Vagina (tissue), 2 donors: ENCODE measurements around the gene ATR. TPM values are rescaled to one million over a fixed set of nuclear protein-coding genes. Genes with fewer than 3 reads are reported as not detected.
"Not testable (repeated sequence)": the region's sequence is repeated elsewhere in the genome, so short reads cannot be mapped to it uniquely, and the experiment has no call there.

Experiments
- DNase-seq, 2 donors: peaks; one replicate each; pipeline ENCODE4 v3.0.0-alpha.2; 2017; ENCODE audit errors: extremely low spot score in 2 of 2
- H3K27ac ChIP-seq: fragments of 200-600 bp; sonication (generic); one replicate; pipeline ENCODE4 v1.5.1; 2019
- H3K27me3 ChIP-seq: fragments of 200-600 bp; sonication (generic); one replicate; pipeline ENCODE4 v1.5.1; 2019
- H3K36me3 ChIP-seq, 2 donors: fragments of 200-600 bp; sonication (generic); one replicate each; pipeline ENCODE4 v1.5.1; 2017 to 2019
- H3K4me1 ChIP-seq: fragments of 200-600 bp; sonication (generic); one replicate; pipeline ENCODE4 v1.5.1; 2019
- H3K4me3 ChIP-seq, 2 donors: fragments of 200-600 bp; sonication (generic); 1 replicate in 1 of 2; 2 replicates in 1 of 2; pipeline ENCODE4 v1.5.1; 2016 to 2019
- H3K9me3 ChIP-seq: fragments of 200-600 bp; sonication (generic); one replicate; pipeline ENCODE4 v1.5.1; 2019
- POLR2A ChIP-seq, 2 donors: fragments of 450-650 bp; IDR thresholded peaks; one replicate each; pipeline ENCODE4 v1.6.1; 2017; ENCODE audit warnings: antibody characterized with exemption in 2 of 2, mild to moderate bottlenecking in 2 of 2, moderate library complexity in 2 of 2
- POLR2AphosphoS5 ChIP-seq, 2 donors: sonication (generic); formaldehyde crosslinking; IDR thresholded peaks; one replicate each; pipeline ENCODE4 v1.9.0; 2017; ENCODE audit warnings: antibody characterized with exemption in 2 of 2, mild to moderate bottlenecking in 2 of 2, low read depth in 1 of 2; ENCODE audit not compliant: insufficient read depth in 1 of 2
- intact Hi-C: fragments of 100-400 bp; cut with DNase I; formaldehyde crosslinking; loops from one replicate; pipeline ENCODE4 v1.15.1; 2023
- small RNA-seq: library from RNA; depleted of rRNA; stranded (forward); fragments of <200 nt; gene quantifications from one replicate; pipeline ENCODE3, GENCODE V24; 2016
- total RNA-seq: library from RNA; depleted of rRNA; stranded (reverse); fragments of >200 nt; gene quantifications from one replicate; pipeline ENCODE4 v1.2.3, GENCODE V29; 2016
- TF ChIP-seq, protein P1 (sequence below), 3 experiments: fragments of 450-650 bp in 2 of 3; fragments of 200-600 bp in 1 of 3; sonication (generic) in 1 of 3; IDR thresholded peaks; one replicate each; pipeline ENCODE4 v1.5.1; 2017 to 2019; ENCODE audit warnings: antibody characterized with exemption in 3 of 3, mild to moderate bottlenecking in 2 of 3, moderate library complexity in 2 of 3

Gene ATR
- total RNA-seq, 1 donor from 2014 or later = 22.6 TPM

DNA sequence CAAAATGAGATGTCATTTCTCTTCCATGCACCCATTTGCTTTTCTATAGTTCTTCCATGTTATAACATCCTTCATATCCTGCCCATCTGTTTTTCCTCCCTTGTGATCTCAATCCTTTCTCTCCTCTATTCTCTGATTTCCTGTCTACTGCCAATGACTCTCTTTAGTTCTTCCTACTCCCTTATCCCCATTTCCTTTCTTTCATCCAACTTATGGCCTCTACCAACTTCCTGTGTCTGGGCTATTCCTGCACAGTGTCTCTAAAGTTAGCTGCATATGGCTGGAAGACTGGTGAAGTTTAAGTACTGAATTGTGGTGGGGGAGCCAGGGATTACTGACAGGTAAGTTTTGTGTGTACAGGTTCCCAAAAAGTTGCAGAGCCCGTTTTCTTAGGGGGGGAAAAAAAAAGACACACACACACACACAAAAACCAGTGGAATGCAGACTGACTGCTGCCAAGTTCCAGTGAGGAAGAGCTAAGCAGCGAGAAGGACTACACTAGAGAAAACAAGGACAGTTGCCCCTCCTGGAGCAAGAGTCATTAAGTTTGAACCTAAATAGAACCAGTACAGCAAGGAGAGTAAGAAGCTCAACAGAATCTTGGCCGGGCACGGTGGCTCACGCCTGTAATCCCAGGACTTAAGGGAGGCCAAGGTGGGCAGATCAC is 159.5 kb downstream of the ATR start:
- Histone ChIP-seq H3K9me3 (no peaks in the 10 kb centered on the region), H3K27ac (no peak overlapping the region), H3K27me3 (no peaks in the 10 kb centered on the region), H3K4me3 (no peak overlapping the region), H3K4me1 (no peaks in the 10 kb centered on the region), H3K36me3 (peaks cover under 1 to 48% of the 10 kb centered on the region in 2 donors)
- TF ChIP-seq, protein P1, sequence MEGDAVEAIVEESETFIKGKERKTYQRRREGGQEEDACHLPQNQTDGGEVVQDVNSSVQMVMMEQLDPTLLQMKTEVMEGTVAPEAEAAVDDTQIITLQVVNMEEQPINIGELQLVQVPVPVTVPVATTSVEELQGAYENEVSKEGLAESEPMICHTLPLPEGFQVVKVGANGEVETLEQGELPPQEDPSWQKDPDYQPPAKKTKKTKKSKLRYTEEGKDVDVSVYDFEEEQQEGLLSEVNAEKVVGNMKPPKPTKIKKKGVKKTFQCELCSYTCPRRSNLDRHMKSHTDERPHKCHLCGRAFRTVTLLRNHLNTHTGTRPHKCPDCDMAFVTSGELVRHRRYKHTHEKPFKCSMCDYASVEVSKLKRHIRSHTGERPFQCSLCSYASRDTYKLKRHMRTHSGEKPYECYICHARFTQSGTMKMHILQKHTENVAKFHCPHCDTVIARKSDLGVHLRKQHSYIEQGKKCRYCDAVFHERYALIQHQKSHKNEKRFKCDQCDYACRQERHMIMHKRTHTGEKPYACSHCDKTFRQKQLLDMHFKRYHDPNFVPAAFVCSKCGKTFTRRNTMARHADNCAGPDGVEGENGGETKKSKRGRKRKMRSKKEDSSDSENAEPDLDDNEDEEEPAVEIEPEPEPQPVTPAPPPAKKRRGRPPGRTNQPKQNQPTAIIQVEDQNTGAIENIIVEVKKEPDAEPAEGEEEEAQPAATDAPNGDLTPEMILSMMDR (IDR thresholded peaks at IDR 0.05) = no peak
- TF ChIP-seq POLR2A (IDR thresholded peaks at IDR 0.05) = no peak
- no peak for DNase-seq
- intact Hi-C loops = no loop called here

- no peak for DNase-seq
- H3K4me1 ChIP-seq = no peaks in the 10 kb centered on the region
- H3K27me3 ChIP-seq = no peaks in the 10 kb centered on the region
- peaks cover 3 to 57% of the 10 kb centered on the region in 2 donors for H3K36me3 ChIP-seq
- no peak for TF ChIP-seq POLR2AphosphoS5 (IDR thresholded peaks at IDR 0.05; ENCODE audit: insufficient read depth in 1 of 2, low read depth in 1 of 2)
- no peak for TF ChIP-seq POLR2A (IDR thresholded peaks at IDR 0.05)
- TF ChIP-seq, protein P1 (IDR thresholded peaks at IDR 0.05) = no peak
- no peak overlapping the region for H3K4me3 ChIP-seq
- H3K27ac ChIP-seq = no peak overlapping the region
- intact Hi-C loops = no loop called here
- no peaks in the 10 kb centered on the region for H3K9me3 ChIP-seq
Observed at GRCh38 chr3:142417302-142417701, 161.2 kb downstream of the ATR start.

DNA sequence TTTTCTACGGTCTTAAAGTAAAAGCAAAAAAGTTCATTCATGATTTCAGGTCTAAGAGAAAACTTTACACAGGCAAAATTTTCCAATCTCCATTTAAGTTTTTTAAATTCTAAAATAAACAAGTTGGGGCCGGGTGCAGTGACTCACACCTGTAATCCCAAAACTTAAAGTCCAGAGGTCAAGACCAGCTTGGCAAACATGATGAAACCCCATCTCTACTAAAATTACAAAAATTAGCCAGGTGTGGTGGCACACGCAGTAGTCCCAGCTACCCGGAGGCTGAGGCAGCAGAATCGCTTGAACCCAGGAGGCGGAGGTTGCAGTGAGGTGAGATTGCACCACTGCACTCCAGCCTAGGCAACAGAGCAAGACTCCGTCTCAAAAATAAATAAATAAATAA is 178.0 kb downstream of the ATR start:
- H3K4me1 ChIP-seq, H3K9me3 ChIP-seq, H3K27me3 ChIP-seq, intact Hi-C loops, H3K27ac ChIP-seq, H3K4me3 ChIP-seq, DNase-seq: not testable (repeated sequence)
- peaks cover 7 to 58% of the 10 kb centered on the region in 2 donors for H3K36me3 ChIP-seq

Small RNAs within 50 kb of the gene (small RNA-seq; reads per million reads assigned to genes)
- 0.26 reads per million for gene RNA5SP143
- gene RNU1-100P = not detected
- not detected for gene RNU6-1294P

Other genes with a start within 250 kb of the ATR start
- gene XRN1, start 130.7 kb downstream of the ATR start, total RNA-seq = 45.7 TPM
- gene PLS1, start 17.7 kb upstream of the ATR start, total RNA-seq = 3.9 TPM
- 12.0 TPM for gene TRPC1, start 145.3 kb upstream of the ATR start, total RNA-seq